Neural cell (in vitro differentiated cells): ENCODE measurements around the gene CAMK2G.

Experiments
- CTCF ChIP-seq: fragments of 450-650 bp; IDR thresholded peaks from 2 replicates; pipeline ENCODE4 v1.5.1; 2014; ENCODE audit warnings: antibody characterized with exemption, mild to moderate bottlenecking, moderate library complexity; ENCODE audit not compliant: poor library complexity, severe bottlenecking
- POLR2AphosphoS5 ChIP-seq: IDR thresholded peaks from 2 replicates; pipeline ENCODE4 v1.6.1; 2012
- TAF1 ChIP-seq: IDR thresholded peaks from 2 replicates; pipeline ENCODE4 v1.6.1; 2012; ENCODE audit warnings: low read depth

- no peak for TF ChIP-seq CTCF
- TF ChIP-seq POLR2AphosphoS5: no peak
- TF ChIP-seq TAF1: no peak
Observed at GRCh38 chr10:73859784-73860491, 14.4 kb downstream of the CAMK2G start.
